Activated CD4-positive, alpha-beta T cell treated with anti-CD3 and anti-CD28 coated beads for 36 hours (primary cell): ENCODE results near the gene FMO4. TPM values are rescaled to one million over a fixed set of nuclear protein-coding genes. Genes with fewer than 3 reads are reported as not detected.
"Not testable (repeated sequence)": the region's sequence is repeated elsewhere in the genome, so short reads cannot be mapped to it uniquely, and the experiment has no call there.

ENCODE experiments used
- ATAC-seq: fragments of 200-7000 bp; cut with Tn5 transposase; one replicate; pipeline ENCODE4 v1.10.0; 2021; ENCODE audit warnings: mild to moderate bottlenecking, moderate library complexity
- CTCF ChIA-PET: fragments of 350-600 bp; sonication (Branson Sonifier 250); formaldehyde crosslinking; loops from one replicate; lab custom pipeline; 2021; ENCODE audit warnings: antibody characterized with exemption; lab: Charles Lee
- POLR2A ChIA-PET: fragments of 350-600 bp; sonication (Branson Sonifier 250); formaldehyde crosslinking; loops from one replicate; lab custom pipeline; 2021; ENCODE audit warnings: antibody characterized with exemption, inconsistent platforms; lab: Charles Lee
- DNase-seq: peaks from one replicate; pipeline ENCODE4 v3.0.0-alpha.2; 2020
- H3K27ac Mint-ChIP-seq: one replicate; pipeline ENCODE4 v1.8.0; 2021; ENCODE audit warnings: mixed read lengths
- H3K27me3 Mint-ChIP-seq: one replicate; pipeline ENCODE4 v1.8.0; 2021; ENCODE audit warnings: mixed read lengths
- H3K36me3 Mint-ChIP-seq: one replicate; pipeline ENCODE4 v1.8.0; 2021; ENCODE audit warnings: low read depth, mixed read lengths
- H3K4me1 Mint-ChIP-seq: one replicate; pipeline ENCODE4 v1.8.0; 2021; ENCODE audit warnings: mixed read lengths
- H3K4me3 Mint-ChIP-seq: one replicate; pipeline ENCODE4 v1.8.0; 2021; ENCODE audit warnings: mild to moderate bottlenecking, moderate library complexity, mixed read lengths
- H3K9me3 Mint-ChIP-seq: one replicate; pipeline ENCODE4 v1.8.0; 2021; ENCODE audit warnings: low read depth, mixed read lengths
- intact Hi-C, 2 experiments: fragments of 100-400 bp; cut with DNase I in 1 of 2; cut with micrococcal nuclease in 1 of 2; formaldehyde crosslinking; loops; one replicate each; pipeline versions ENCODE4 v1.14.2 to v1.15.1; 2022 to 2024; cut with DNase I, micrococcal nuclease
- total RNA-seq, 2 experiments: library from RNA; stranded (reverse); gene quantifications; one replicate each; pipeline ENCODE4 v1.2.3, GENCODE V29; 2021

Gene FMO4
- total RNA-seq, 2 experiments from 2014 or later = 1.4 to 2.8 TPM

GRCh38 chr1:171295383-171295782, 18.6 kb upstream of the FMO4 start:
- POLR2A ChIA-PET = interaction anchor here (0.6 kb wide), 1 partner anchor 50 kb away, joined by 4 read pairs; no protein-coding TSS in a partner anchor
- intact Hi-C loops, ATAC-seq, H3K9me3 Mint-ChIP-seq, H3K27ac Mint-ChIP-seq, DNase-seq, H3K4me3 Mint-ChIP-seq, CTCF ChIA-PET, H3K36me3 Mint-ChIP-seq, H3K4me1 Mint-ChIP-seq: not testable (repeated sequence)
- peaks cover 11% of the 10 kb centered on the region for H3K27me3 Mint-ChIP-seq

DNA sequence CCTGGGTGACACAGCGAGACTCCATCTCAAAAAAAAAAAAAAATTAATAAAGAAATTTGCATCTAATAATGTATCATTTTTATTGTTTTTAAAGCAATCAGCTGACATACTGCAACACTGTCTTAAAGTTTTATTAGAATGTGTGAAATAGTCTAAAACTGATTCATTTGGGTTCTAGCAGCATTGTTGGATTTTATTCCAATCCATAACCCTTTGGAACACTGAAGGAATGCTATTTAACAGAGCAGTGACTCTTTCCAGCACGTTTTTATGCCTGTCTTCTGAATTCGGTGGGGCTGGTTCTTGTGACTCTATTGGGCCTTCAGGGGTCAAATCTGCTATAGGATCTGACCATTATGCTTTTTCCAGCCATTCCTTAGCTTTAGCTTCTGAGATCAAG, 18.2 kb upstream of the FMO4 start:
- Mint-ChIP-seq H3K36me3 (no peaks in the 10 kb centered on the region), H3K9me3 (peaks cover 7% of the 10 kb centered on the region), H3K4me1 (no peaks in the 10 kb centered on the region), H3K27me3 (peaks cover 11% of the 10 kb centered on the region), H3K27ac (no peak overlapping the region), H3K4me3 (no peak overlapping the region)
- POLR2A ChIA-PET = interaction anchor here (0.6 kb wide), 1 partner anchor 50 kb away, joined by 4 read pairs; no protein-coding TSS in a partner anchor
- ATAC-seq = no peak
- no peak for DNase-seq
- CTCF ChIA-PET = no interaction called here
- intact Hi-C loops = no loop called here

DNA sequence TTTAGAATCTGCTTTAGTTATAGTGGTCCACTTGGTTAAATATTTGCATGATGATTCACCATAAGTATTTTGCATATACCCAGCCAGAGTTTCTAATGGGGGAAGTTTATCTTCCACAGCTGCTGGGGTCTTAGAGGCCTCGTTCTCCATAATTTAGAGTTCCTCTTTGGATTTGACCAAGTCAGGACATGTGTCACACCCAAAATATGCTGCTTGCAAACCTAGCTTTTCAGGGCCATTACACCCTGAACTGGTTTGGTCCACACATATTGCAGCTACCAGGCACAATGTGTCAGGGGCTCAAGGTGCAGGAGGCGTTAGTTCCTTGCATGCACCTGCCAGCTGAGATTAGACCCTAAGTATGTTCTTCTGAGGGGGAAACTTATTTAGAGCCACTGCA, 17.1 kb upstream of the FMO4 start:
- DNase-seq = no peak
- intact Hi-C loops = no loop called here
- POLR2A ChIA-PET = no interaction called here
- Mint-ChIP-seq H3K4me1 (no peaks in the 10 kb centered on the region), H3K4me3 (no peak overlapping the region), H3K27ac (no peak overlapping the region), H3K36me3 (no peaks in the 10 kb centered on the region), H3K27me3 (peaks cover 12% of the 10 kb centered on the region), H3K9me3 (peaks cover 11% of the 10 kb centered on the region)
- CTCF ChIA-PET = interaction anchor here (0.6 to 0.7 kb wide), 2 partner anchors 47 to 1487 kb away, joined by 4 read pairs; no protein-coding TSS in a partner anchor
- no peak for ATAC-seq

GRCh38 chr1:171298696-171299095, 15.3 kb upstream of the FMO4 start:
- POLR2A ChIA-PET = no interaction called here
- H3K27me3 Mint-ChIP-seq = peaks cover 13% of the 10 kb centered on the region
- CTCF ChIA-PET = interaction anchor here (1.3 kb wide), 1 partner anchor 15 kb away, joined by 5 read pairs; the partner anchor contains the start of gene FMO4
- no peak overlapping the region for H3K4me3 Mint-ChIP-seq
- H3K27ac Mint-ChIP-seq = no peak overlapping the region
- H3K9me3 Mint-ChIP-seq = peaks cover 15% of the 10 kb centered on the region
- ATAC-seq = no peak
- no peaks in the 10 kb centered on the region for H3K36me3 Mint-ChIP-seq
- no peaks in the 10 kb centered on the region for H3K4me1 Mint-ChIP-seq
- DNase-seq = no peak
- intact Hi-C loops = no loop called here

DNA sequence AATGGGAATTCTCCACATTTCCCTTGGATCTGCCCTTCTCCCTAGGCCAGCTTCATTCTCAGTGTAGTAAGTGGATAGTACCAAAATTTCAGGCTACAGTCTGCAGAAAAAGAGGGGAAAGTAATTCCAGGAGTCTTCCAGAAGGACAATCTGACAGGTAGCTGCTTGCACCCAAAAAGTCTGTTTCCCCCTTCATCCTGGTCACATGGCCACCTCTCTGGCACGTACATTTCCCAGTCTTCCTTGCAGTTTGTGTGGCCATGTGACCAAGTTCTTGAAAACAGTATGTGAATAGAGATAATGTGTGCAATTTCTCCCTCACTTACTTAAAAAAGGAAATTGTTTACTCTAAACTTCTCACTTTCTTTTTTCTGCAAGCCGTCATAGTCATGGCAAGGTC, 14.6 kb upstream of the FMO4 start:
- no peak overlapping the region for H3K4me3 Mint-ChIP-seq
- H3K9me3 Mint-ChIP-seq = peaks cover 15% of the 10 kb centered on the region
- intact Hi-C loops = no loop called here
- no peaks in the 10 kb centered on the region for H3K4me1 Mint-ChIP-seq
- no peak for DNase-seq
- CTCF ChIA-PET = no interaction called here
- H3K36me3 Mint-ChIP-seq = no peaks in the 10 kb centered on the region
- H3K27me3 Mint-ChIP-seq = peaks cover 12% of the 10 kb centered on the region
- no peak overlapping the region for H3K27ac Mint-ChIP-seq
- POLR2A ChIA-PET = no interaction called here
- no peak for ATAC-seq

GRCh38 chr1:171300401-171300800, 13.6 kb upstream of the FMO4 start:
- POLR2A ChIA-PET = no interaction called here
- Mint-ChIP-seq H3K27ac (no peak overlapping the region), H3K9me3 (peaks cover 15% of the 10 kb centered on the region), H3K36me3 (no peaks in the 10 kb centered on the region), H3K4me1 (no peaks in the 10 kb centered on the region), H3K27me3 (peaks cover 8% of the 10 kb centered on the region), H3K4me3 (no peak overlapping the region)
- DNase-seq (no peak), ATAC-seq (no peak)
- intact Hi-C loops = no loop called here
- CTCF ChIA-PET = interaction anchor here (1.7 kb wide), 1 partner anchor 13 kb away, joined by 7 read pairs; the partner anchor contains the start of gene FMO4

DNA sequence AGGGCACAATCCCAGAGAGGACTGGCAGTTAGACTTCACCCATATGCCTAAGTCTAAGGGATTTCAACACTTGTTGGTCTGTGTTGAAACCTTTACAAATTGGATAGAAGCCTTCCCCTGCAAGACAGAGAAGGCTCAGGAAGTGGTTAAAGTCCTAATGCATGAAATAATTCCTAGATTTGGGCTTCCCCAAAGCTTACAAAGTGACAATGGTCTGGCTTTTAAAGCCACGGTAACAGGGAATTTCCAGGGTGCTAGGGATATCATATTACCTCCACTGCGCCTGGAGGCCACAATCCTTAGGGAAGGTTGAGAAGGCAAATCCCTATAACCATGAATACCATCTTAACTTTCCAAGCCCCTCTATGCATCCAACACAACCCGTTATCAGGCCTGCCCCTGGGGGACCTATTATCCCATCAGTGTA, 3.3 kb upstream of the FMO4 start:
- H3K27me3 Mint-ChIP-seq = no peaks in the 10 kb centered on the region
- no peak overlapping the region for H3K4me3 Mint-ChIP-seq
- DNase-seq (no peak), ATAC-seq (no peak)
- no peak overlapping the region for H3K27ac Mint-ChIP-seq
- no peaks in the 10 kb centered on the region for H3K9me3 Mint-ChIP-seq
- intact Hi-C loops = loop anchor here (5.0 to 10.0 kb wide), 6 partner anchors 228 to 1416 kb away; partner anchors contain the start of genes KIFAP3 (in 1 of the 2), SCYL3 (in 1 of the 2) and VAMP4 (in 1 of the 2)
- H3K36me3 Mint-ChIP-seq = no peaks in the 10 kb centered on the region
- peaks cover 14% of the 10 kb centered on the region for H3K4me1 Mint-ChIP-seq
- ChIA-PET CTCF (no interaction called here), POLR2A (no interaction called here)

DNA sequence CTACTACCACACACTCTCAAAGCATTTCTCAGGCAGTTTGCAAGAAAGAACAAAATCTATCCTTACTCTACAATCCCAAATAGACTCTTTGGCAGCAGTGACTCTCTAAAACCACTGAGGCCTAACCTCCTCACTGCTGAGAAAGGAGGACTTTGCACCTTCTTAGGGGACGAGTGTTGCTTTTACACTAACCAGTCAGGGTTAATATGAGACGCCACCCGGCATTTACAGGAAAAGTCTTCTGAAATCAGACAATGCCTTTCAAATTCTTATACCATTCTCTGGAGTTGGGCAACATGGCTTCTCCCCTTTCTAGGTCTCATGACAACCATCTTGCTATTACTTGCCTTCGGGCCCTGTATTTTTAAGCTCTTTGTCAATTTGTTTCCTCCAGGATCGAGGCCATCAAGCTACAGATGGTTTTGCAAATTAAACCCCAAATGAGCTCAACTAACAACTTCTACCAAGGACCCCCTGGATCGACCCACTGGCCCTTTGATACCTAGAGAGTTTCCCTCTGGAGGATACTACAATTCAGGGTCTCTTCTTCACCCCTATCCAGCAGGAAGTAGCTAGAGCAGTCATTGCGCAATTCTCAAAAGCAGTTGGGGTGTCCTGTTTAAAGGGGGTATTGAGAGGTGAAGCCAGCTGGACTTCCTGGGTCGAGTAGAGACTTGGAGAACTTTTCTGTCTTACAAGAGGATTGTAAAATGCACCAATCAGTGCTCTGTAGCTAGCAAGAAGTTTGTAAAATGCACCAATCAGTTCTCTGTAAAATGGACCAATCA, 2.0 kb upstream of the FMO4 start:
- H3K36me3 Mint-ChIP-seq = no peaks in the 10 kb centered on the region
- intact Hi-C loops = loop anchor here (5.0 to 10.0 kb wide), 6 partner anchors 230 to 1417 kb away; partner anchors contain the start of genes KIFAP3 (in 1 of the 2), SCYL3 (in 1 of the 2) and VAMP4 (in 1 of the 2)
- H3K4me1 Mint-ChIP-seq = peaks cover 14% of the 10 kb centered on the region
- H3K9me3 Mint-ChIP-seq = no peaks in the 10 kb centered on the region
- ATAC-seq (no peak), DNase-seq (no peak)
- CTCF ChIA-PET = interaction anchor here (2.4 to 2.9 kb wide), 2 partner anchors 66 to 430 kb away, joined by 8 to 50 read pairs; partner anchors contain the start of genes FMO1 and VAMP4
- H3K27me3 Mint-ChIP-seq = no peaks in the 10 kb centered on the region
- H3K4me3 Mint-ChIP-seq = no peak overlapping the region
- H3K27ac Mint-ChIP-seq = no peak overlapping the region
- POLR2A ChIA-PET = interaction anchor here (0.6 kb wide), 1 partner anchor 774 kb away, joined by 3 read pairs; no protein-coding TSS in a partner anchor

GRCh38 chr1:171313319-171313834, 606 bp upstream of the FMO4 start:
- no peaks in the 10 kb centered on the region for H3K9me3 Mint-ChIP-seq
- ATAC-seq = peak; percentile 4
- H3K27ac Mint-ChIP-seq = peak overlapping the region; percentile 72

DNA sequence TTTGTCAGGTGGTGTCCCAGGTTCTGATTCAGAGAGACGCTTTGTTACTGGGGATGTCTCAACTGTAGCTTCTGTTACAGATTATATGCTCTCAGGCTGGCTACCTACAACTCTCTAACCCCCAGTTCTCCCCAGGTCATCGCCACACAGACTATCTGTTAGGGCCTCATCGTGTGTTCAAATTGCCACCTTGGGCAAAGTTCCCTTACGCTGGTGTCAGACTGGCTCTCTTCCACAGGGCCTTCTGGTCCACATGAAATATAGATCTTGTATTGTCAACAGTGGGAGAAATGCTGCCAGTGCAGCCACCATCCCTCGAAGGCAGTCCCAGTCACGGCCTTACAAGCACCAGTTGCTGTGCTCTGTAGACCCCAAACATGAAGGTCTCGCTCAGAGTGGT, 15.3 kb downstream of the FMO4 start:
- Mint-ChIP-seq H3K4me3 (no peak overlapping the region), H3K27ac (no peak overlapping the region), H3K4me1 (peaks cover under 1% of the 10 kb centered on the region), H3K27me3 (no peaks in the 10 kb centered on the region), H3K36me3 (no peaks in the 10 kb centered on the region), H3K9me3 (no peaks in the 10 kb centered on the region)
- CTCF ChIA-PET = interaction anchor here (0.9 kb wide), 1 partner anchor 10 kb away, joined by 3 read pairs; no protein-coding TSS in a partner anchor
- DNase-seq (no peak), ATAC-seq (no peak)
- intact Hi-C loops = no loop called here
- POLR2A ChIA-PET = no interaction called here

More at GRCh38 chr1:171313319-171313834, 606 bp upstream of the FMO4 start:
- DNase-seq = no peak
- peaks cover 14% of the 10 kb centered on the region for H3K4me1 Mint-ChIP-seq
- ChIA-PET CTCF (interaction anchor here (0.5 to 2.9 kb wide), 44 partner anchors 8 to 1518 kb away, joined by 3 to 50 read pairs (median 4); partner anchors contain the start of genes FMO1, PRRC2C and VAMP4), POLR2A (interaction anchor here (0.6 to 0.7 kb wide), 2 partner anchors 172 to 1239 kb away, joined by 3 read pairs; partner anchors contain the start of gene PRRC2C)
- no peak overlapping the region for H3K4me3 Mint-ChIP-seq
- H3K27me3 Mint-ChIP-seq = no peaks in the 10 kb centered on the region
- intact Hi-C loops = loop anchor here (1.0 to 10.0 kb wide), 7 partner anchors 231 to 1419 kb away; partner anchors contain the start of genes KIFAP3 (in 1 of the 2), SCYL3 (in 1 of the 2) and VAMP4 (in 1 of the 2)
- H3K36me3 Mint-ChIP-seq = no peaks in the 10 kb centered on the region

GRCh38 chr1:171334024-171334640, 20.1 kb downstream of the FMO4 start:
- no peak overlapping the region for H3K4me3 Mint-ChIP-seq
- no peak overlapping the region for H3K27ac Mint-ChIP-seq
- H3K9me3 Mint-ChIP-seq = no peaks in the 10 kb centered on the region
- H3K27me3 Mint-ChIP-seq = no peaks in the 10 kb centered on the region
- peak; percentile 60 for ATAC-seq
- ChIA-PET POLR2A (no interaction called here), CTCF (interaction anchor here (0.7 to 1.3 kb wide), 3 partner anchors 20 to 368 kb away, joined by 3 to 8 read pairs (median 5); partner anchors contain the start of gene FMO4)
- DNase-seq = no peak
- intact Hi-C loops = no loop called here
- peaks cover 6% of the 10 kb centered on the region for H3K36me3 Mint-ChIP-seq
- H3K4me1 Mint-ChIP-seq = peaks cover 3% of the 10 kb centered on the region
